GM18858 (cell line): ENCODE data around the gene ZNF800.
A peak's percentile ranks its signal among the peaks of the same experiment; 100 is the strongest.
"Not testable (repeated sequence)": the region's sequence is repeated elsewhere in the genome, so short reads cannot be mapped to it uniquely, and the experiment has no call there.

Source experiments
- ATAC-seq: cut with Tn5 transposase; IDR thresholded peaks from one replicate; pipeline ENCODE4 v1.9.1; 2021; ENCODE audit not compliant: unreplicated experiment

ZNF800 gene, protein sequence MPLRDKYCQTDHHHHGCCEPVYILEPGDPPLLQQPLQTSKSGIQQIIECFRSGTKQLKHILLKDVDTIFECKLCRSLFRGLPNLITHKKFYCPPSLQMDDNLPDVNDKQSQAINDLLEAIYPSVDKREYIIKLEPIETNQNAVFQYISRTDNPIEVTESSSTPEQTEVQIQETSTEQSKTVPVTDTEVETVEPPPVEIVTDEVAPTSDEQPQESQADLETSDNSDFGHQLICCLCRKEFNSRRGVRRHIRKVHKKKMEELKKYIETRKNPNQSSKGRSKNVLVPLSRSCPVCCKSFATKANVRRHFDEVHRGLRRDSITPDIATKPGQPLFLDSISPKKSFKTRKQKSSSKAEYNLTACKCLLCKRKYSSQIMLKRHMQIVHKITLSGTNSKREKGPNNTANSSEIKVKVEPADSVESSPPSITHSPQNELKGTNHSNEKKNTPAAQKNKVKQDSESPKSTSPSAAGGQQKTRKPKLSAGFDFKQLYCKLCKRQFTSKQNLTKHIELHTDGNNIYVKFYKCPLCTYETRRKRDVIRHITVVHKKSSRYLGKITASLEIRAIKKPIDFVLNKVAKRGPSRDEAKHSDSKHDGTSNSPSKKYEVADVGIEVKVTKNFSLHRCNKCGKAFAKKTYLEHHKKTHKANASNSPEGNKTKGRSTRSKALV

DNA sequence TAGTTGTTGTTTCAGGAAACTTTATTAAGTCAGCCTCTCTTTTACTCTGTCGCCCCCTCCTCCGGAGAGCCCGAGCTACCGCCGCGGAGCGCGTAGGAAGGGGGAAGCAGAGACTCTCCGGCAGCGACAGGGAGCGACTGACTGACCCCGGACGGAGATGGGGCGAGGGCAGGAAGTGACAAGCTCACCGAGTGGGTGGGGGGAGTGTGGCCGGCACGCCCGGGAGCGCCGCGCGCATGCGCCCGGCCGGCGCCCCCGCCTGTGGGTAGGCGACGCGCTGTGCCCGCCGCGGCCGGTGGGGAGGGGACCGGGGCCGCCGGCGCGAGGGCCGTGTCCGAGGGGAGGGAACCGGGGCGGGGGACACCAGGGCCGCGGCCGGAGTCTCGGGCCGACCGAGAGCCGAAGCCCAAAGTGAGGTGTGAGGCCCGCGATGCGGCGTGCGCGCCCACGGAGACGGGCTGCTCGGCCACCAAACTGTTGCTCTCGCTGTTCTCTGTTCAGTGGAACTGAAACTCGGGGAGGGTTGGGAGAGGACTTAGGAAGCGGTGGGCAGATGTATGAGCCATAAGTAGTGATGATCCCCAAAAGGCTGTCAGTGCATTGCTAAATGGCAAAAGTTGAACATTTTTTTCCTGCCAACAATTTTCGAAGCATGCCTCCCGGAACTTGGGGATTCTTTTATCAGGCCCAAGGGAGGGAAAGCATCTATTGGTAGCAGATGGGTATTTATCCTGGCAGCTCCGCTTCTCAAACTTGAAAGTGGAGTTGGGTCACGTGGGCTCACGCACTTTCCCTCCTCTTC is at the start of gene ZNF800:
TSS of gene ZNF800 (minus strand) at position 143 of the 802 bp plus-strand sequence. CDS start 1,151 bp downstream, outside the sequence.
- ATAC-seq, result peak; percentile 67

DNA sequence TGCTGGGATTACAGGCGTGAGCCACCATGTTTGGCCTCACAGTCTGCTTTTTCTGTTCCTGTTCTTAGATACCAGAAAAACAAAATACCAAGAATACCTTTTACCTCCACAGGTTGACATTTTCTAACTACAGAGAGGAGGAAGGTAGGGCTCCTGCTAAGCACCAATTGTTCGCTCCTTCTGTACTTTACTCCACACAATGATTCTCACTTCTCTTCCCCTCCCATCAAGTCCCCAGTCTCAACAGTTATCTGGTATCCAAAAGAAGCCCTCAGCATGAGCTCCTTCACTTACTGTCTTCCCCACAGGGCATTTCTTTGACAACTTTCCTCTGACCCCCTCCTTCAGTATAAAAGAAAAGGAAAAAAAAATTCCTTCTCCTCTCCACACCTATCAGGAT is 47.7 kb upstream of the ZNF800 start:
- ATAC-seq, result no peak

DNA sequence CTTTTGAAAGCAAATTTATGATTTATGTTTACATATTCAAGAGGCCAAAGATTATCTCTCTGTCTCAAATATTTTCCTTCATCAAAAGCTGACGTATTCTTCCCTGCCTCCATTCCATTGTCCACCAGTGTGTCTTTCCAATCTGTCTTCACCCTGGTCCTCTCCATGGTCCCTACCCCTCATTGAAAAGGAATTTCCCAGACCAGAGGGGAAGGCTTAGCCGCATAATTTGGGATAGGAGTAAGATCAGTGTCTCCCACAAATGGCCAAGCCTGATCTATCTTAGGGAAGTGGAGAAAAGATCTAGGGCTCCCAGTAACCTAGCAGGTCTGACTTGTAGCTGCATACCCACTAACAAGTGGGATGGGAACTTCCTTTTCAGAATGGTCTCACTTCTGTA is 46.3 kb upstream of the ZNF800 start:
- ATAC-seq, result no peak

DNA sequence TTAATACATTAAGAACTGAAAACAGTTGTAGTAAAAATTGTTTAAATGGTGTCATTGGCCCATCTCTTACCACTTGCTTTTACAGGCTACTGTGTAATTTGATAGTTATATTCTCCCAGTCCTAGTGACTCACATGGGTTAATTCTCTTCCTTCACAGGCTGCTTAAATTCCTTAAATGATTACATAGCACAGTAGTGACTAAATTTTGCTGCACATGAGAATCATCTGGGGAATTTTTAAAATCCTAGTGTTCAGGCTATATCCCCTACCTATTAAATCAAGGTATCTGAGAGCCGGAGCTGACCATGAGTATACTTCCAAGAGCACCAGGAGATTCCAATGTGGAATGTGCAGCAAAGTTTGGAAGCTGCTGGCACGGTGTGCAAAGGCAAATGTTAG is 45.3 kb upstream of the ZNF800 start:
- ATAC-seq, result no peak

DNA sequence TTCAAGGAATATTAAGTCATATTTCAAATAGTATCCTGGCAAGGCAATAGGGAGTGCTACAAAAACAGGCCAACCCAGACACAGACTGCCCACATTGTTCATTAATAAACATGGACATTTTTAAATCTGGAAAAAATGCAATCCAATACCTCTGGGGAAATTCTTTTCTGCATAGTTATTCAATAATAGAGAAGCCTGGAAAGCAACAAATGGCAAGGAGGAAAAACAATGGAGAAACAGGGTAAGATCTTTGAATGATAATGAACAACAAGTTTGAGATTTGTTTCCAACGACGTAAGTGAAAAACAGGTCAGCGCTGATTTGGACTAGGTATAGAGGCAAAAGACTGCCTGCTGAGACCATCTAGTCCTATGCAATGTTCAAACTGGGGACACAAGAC is 44.7 kb upstream of the ZNF800 start:
- no peak for ATAC-seq

DNA sequence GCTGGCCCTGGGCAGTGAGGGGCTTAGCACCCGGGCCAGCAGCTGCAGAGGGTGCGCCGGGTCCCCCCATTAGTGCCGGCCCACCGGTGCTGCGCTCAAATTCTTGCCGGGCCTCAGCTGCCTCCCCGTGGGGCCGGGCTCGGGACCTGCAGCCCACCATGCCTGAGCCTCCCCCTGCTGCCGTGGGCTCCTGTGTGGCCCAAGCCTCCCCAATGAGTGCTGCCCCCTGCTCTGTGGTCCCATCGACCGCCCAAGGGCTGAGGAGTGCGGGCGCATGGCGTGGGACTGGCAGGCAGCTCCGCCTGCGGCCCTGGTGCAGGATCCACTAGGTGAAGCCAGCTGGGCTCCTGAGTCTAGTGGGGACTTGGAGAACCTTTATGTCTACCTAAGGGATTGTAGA is 36.8 kb upstream of the ZNF800 start:
- ATAC-seq, result not testable (repeated sequence)

DNA sequence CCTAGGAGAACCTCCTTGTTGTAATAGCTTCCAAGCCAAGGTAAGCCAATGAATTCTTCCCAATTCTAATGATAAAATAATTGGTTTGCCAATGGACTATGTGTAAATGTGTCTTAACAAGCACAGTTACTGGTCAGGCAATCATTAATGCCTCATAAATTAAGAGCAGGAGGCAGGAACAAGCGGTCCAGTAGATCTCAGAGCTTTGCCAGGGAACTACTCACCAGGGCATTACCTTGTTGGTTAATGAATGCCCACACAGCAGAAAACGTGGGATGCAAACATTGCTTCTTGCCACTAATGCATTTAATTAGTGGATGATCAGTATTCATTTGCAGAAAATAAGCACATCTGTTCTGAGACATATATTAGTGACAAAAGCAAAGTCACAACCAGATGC is 26.7 kb upstream of the ZNF800 start:
- no peak for ATAC-seq

DNA sequence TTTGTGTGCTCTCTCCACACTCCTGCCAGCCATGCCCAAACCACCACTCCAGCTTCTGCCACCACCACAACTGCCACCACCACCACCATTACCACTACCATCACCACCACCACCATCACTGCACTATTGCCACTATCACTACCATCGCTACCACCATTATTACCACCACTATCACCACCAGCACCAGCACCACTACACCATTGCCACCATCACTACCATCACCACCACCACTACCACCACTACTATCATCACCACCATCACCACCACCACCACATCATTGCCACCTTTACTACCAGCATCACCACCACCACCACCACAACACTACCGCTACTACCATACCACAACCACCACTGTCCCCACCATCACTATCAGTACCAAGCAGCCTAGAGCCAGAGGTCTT is 26.0 kb upstream of the ZNF800 start:
- ATAC-seq, result no peak

GRCh38 chr7:127417346-127417745 is 24.8 kb upstream of the ZNF800 start:
- ATAC-seq, result peak; percentile 71

DNA sequence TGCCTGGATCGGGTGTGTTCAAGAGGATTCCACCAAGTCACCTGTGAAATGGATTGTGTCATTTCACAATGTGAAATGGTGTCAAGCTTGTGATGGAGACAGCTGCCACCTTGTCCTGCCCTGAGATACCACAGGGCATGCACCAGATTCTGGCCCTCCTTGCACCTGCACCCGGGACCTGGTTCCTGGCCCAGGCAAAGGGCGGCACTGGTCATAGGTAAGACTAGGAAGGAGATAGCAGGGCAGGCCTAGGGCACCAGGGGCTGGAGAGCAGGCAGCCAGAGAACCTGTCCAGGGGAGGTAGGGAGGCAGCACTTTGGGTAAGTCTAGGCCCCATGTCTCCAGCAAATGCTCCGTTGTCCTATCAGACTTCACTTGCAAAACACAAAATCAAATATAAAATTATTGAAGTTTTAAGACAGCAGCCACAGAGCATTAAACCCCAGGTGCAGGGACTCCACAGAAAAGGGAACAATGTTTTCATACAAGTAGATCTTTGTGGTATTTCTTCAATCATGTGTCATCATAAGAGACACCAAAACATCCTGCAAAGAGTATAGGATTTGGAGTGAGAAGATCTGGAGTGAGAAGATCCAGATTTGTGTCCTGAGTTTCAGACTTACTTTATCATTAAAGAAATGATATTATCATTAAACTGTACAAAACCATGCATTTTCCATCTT is 22.7 kb upstream of the ZNF800 start:
- no peak for ATAC-seq

GRCh38 chr7:127413962-127414361 is 21.5 kb upstream of the ZNF800 start:
- ATAC-seq, result peak; percentile 72

GRCh38 chr7:127413326-127413725 is 20.8 kb upstream of the ZNF800 start:
- no peak for ATAC-seq

DNA sequence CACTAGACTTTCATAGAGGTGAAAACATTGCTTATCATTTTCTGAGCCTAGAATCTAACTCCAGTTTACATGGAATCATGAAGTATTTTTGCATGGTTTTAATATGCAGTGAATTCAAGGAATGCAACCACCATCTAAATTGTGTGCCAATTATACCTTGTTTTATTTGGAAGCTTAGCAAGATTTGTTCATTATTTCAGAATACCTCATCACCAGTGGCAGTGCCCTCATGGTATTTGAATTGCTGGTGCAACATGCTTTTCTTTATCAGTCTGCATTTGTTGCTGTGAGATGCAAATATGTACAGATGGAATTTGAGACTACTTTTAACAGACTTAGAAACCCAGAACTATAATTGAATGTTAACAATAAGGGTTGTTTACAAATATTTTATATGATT is 18.7 kb upstream of the ZNF800 start:
- ATAC-seq, result no peak

DNA sequence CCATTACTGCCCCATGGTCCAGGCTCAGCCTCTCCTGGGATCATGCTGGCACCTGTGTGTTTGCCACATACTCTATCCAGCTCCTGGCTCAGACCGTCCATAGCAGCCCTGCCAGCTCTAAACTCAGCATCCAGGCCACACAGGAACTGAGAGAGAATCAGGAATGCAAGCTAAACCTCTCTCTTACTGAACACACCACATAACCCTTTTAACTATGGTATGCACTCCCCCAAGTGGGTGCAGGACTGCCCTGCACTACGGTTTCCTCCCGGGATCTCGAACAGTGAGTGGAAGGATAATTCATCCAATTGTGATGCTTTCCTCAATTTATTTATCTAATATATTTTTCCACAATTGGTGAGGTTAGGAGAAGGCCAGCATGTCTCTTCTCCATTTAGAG is 17.1 kb upstream of the ZNF800 start:
- no peak for ATAC-seq

- peak; percentile 76 for ATAC-seq
Observed at GRCh38 chr7:127404286-127405072, 12.0 kb upstream of the ZNF800 start.

DNA sequence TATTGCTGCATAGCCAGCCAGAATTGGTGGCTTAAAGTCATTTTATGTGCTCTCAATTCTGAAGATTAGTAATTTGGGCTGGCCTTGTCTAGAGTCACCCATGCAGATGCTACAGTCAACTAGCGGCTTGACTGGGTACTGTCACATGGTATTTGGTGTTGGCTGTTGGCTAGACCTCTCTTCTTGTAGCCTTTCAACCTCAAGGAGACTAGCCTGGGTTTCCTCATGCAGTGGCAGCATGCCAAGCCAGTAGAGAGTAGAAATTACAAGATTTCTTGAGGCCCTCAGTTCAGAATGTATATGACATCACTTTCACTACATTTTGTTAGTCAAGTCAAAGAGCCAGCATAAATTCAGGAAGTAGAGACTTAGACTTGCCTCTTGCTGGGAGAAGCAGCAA is 3.7 kb upstream of the ZNF800 start:
- ATAC-seq, result peak; percentile 38

- not testable (repeated sequence) for ATAC-seq
Observed at GRCh38 chr7:127395104-127395503, 2.6 kb upstream of the ZNF800 start.

GRCh38 chr7:127393368-127394058 is 1.0 kb upstream of the ZNF800 start:
- ATAC-seq, result no peak

DNA sequence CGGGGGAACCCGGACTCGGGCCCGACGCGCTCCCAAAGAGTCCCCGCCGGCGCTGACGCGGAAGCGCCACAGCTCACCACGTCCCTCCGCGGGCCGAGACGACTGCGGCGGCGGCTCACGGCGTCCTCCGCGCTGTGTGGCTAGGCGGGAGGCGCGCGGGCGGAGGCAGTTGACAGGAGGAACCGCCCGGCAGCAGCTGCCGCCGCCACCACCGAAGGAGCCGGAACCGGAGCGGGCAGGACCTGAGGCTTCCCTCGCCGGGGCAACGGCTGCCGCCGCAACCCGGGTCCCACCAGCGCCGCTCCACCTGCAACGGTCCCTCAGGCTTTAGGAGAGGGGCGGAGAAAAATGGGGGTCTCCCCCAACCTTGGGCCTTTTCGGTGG is 334 bp downstream of the ZNF800 start:
- peak; percentile 19 for ATAC-seq
